ENCODE measurements around the gene CHRND.

- no peak for TF ChIP-seq CTCF (conservative IDR thresholded peaks at IDR 0.05; ENCODE audit: low read depth in 2 of 2)
- no peak for TF ChIP-seq EZH2 (IDR thresholded peaks at IDR 0.05; ENCODE audit: low read depth, unreplicated experiment)
- TF ChIP-seq POLR2AphosphoS5 (IDR thresholded peaks at IDR 0.05; ENCODE audit: low read depth) = no peak
- TF ChIP-seq, protein P1, sequence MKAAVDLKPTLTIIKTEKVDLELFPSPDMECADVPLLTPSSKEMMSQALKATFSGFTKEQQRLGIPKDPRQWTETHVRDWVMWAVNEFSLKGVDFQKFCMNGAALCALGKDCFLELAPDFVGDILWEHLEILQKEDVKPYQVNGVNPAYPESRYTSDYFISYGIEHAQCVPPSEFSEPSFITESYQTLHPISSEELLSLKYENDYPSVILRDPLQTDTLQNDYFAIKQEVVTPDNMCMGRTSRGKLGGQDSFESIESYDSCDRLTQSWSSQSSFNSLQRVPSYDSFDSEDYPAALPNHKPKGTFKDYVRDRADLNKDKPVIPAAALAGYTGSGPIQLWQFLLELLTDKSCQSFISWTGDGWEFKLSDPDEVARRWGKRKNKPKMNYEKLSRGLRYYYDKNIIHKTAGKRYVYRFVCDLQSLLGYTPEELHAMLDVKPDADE (IDR thresholded peaks at IDR 0.05) = no peak
- no peak for TF ChIP-seq STAT1 (IDR thresholded peaks at IDR 0.05; ENCODE audit: unreplicated experiment)
- TF ChIP-seq, protein P2, sequence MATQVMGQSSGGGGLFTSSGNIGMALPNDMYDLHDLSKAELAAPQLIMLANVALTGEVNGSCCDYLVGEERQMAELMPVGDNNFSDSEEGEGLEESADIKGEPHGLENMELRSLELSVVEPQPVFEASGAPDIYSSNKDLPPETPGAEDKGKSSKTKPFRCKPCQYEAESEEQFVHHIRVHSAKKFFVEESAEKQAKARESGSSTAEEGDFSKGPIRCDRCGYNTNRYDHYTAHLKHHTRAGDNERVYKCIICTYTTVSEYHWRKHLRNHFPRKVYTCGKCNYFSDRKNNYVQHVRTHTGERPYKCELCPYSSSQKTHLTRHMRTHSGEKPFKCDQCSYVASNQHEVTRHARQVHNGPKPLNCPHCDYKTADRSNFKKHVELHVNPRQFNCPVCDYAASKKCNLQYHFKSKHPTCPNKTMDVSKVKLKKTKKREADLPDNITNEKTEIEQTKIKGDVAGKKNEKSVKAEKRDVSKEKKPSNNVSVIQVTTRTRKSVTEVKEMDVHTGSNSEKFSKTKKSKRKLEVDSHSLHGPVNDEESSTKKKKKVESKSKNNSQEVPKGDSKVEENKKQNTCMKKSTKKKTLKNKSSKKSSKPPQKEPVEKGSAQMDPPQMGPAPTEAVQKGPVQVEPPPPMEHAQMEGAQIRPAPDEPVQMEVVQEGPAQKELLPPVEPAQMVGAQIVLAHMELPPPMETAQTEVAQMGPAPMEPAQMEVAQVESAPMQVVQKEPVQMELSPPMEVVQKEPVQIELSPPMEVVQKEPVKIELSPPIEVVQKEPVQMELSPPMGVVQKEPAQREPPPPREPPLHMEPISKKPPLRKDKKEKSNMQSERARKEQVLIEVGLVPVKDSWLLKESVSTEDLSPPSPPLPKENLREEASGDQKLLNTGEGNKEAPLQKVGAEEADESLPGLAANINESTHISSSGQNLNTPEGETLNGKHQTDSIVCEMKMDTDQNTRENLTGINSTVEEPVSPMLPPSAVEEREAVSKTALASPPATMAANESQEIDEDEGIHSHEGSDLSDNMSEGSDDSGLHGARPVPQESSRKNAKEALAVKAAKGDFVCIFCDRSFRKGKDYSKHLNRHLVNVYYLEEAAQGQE (IDR thresholded peaks at IDR 0.05; ENCODE audit: unreplicated experiment) = no peak
- TF ChIP-seq, protein P3, sequence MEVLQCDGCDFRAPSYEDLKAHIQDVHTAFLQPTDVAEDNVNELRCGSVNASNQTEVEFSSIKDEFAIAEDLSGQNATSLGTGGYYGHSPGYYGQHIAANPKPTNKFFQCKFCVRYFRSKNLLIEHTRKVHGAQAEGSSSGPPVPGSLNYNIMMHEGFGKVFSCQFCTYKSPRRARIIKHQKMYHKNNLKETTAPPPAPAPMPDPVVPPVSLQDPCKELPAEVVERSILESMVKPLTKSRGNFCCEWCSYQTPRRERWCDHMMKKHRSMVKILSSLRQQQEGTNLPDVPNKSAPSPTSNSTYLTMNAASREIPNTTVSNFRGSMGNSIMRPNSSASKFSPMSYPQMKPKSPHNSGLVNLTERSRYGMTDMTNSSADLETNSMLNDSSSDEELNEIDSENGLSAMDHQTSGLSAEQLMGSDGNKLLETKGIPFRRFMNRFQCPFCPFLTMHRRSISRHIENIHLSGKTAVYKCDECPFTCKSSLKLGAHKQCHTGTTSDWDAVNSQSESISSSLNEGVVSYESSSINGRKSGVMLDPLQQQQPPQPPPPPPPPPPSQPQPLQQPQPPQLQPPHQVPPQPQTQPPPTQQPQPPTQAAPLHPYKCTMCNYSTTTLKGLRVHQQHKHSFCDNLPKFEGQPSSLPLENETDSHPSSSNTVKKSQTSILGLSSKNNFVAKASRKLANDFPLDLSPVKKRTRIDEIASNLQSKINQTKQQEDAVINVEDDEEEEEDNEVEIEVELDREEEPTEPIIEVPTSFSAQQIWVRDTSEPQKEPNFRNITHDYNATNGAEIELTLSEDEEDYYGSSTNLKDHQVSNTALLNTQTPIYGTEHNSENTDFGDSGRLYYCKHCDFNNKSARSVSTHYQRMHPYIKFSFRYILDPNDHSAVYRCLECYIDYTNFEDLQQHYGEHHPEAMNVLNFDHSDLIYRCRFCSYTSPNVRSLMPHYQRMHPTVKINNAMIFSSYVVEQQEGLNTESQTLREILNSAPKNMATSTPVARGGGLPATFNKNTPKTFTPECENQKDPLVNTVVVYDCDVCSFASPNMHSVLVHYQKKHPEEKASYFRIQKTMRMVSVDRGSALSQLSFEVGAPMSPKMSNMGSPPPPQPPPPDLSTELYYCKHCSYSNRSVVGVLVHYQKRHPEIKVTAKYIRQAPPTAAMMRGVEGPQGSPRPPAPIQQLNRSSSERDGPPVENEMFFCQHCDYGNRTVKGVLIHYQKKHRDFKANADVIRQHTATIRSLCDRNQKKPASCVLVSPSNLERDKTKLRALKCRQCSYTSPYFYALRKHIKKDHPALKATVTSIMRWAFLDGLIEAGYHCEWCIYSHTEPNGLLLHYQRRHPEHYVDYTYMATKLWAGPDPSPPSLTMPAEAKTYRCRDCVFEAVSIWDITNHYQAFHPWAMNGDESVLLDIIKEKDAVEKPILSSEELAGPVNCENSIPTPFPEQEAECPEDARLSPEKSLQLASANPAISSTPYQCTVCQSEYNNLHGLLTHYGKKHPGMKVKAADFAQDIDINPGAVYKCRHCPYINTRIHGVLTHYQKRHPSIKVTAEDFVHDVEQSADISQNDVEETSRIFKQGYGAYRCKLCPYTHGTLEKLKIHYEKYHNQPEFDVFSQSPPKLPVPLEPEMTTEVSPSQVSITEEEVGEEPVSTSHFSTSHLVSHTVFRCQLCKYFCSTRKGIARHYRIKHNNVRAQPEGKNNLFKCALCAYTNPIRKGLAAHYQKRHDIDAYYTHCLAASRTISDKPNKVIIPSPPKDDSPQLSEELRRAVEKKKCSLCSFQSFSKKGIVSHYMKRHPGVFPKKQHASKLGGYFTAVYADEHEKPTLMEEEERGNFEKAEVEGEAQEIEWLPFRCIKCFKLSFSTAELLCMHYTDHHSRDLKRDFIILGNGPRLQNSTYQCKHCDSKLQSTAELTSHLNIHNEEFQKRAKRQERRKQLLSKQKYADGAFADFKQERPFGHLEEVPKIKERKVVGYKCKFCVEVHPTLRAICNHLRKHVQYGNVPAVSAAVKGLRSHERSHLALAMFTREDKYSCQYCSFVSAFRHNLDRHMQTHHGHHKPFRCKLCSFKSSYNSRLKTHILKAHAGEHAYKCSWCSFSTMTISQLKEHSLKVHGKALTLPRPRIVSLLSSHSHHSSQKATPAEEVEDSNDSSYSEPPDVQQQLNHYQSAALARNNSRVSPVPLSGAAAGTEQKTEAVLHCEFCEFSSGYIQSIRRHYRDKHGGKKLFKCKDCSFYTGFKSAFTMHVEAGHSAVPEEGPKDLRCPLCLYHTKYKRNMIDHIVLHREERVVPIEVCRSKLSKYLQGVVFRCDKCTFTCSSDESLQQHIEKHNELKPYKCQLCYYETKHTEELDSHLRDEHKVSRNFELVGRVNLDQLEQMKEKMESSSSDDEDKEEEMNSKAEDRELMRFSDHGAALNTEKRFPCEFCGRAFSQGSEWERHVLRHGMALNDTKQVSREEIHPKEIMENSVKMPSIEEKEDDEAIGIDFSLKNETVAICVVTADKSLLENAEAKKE (CRISPR knock-in tag; IDR thresholded peaks at IDR 0.05) = no peak
- TF ChIP-seq ZNF331 (CRISPR knock-in tag; IDR thresholded peaks at IDR 0.05; ENCODE audit: low read depth) = no peak
These were observed 49.2 kb upstream of the CHRND start for GRCh38 chr2:232476791-232477190.

Data from GM23338 (cell line).